H9 (cell line): ENCODE measurements around the gene EPO. TPM values are rescaled to one million over a fixed set of nuclear protein-coding genes. Genes with fewer than 3 reads are reported as not detected.

Source experiments
- DNase-seq: peaks from one replicate; pipeline ENCODE4 v3.0.0-alpha.2; 2017
- H2AFZ ChIP-seq: one replicate; pipeline ENCODE4 v1.6.1; 2013; ENCODE audit warnings: mild to moderate bottlenecking, low read length, control low read depth, moderate library complexity
- H2AK5ac ChIP-seq: 2 replicates; pipeline ENCODE4 v1.6.1; 2013; ENCODE audit warnings: low read length, control low read depth, mixed read lengths; ENCODE audit not compliant: insufficient read length
- H2BK120ac ChIP-seq: one replicate; pipeline ENCODE4 v1.6.1; 2013; ENCODE audit warnings: low read depth, mild to moderate bottlenecking, low read length, control low read depth, inconsistent platforms; ENCODE audit not compliant: poor library complexity, severe bottlenecking
- H2BK12ac ChIP-seq: 2 replicates; pipeline ENCODE4 v1.6.1; 2013; ENCODE audit warnings: low read length, control low read depth, mixed read lengths, low read depth; ENCODE audit not compliant: insufficient read length
- H2BK15ac ChIP-seq: 2 replicates; pipeline ENCODE4 v1.6.1; 2013; ENCODE audit warnings: low read depth, low read length, control low read depth
- H2BK20ac ChIP-seq: one replicate; pipeline ENCODE4 v1.6.1; 2013; ENCODE audit warnings: low read depth, mild to moderate bottlenecking, low read length, control low read depth, inconsistent platforms; ENCODE audit not compliant: poor library complexity, severe bottlenecking
- H2BK5ac ChIP-seq: 2 replicates; pipeline ENCODE4 v1.6.1; 2013; ENCODE audit warnings: low read length, control low read depth, mixed read lengths; ENCODE audit not compliant: insufficient read length
- H3K14ac ChIP-seq: 2 replicates; pipeline ENCODE4 v1.6.1; 2013; ENCODE audit warnings: low read length, control low read depth; ENCODE audit not compliant: insufficient read depth
- H3K18ac ChIP-seq: 2 replicates; pipeline ENCODE4 v1.6.1; 2013; ENCODE audit warnings: low read depth, mild to moderate bottlenecking, mixed read lengths, low read length, control low read depth; ENCODE audit not compliant: insufficient read length
- H3K23ac ChIP-seq: 2 replicates; pipeline ENCODE4 v1.6.1; 2013; ENCODE audit warnings: low read length, control low read depth, mixed read lengths, low read depth; ENCODE audit not compliant: insufficient read length
- H3K23me2 ChIP-seq: 2 replicates; pipeline ENCODE4 v1.6.1; 2013; ENCODE audit warnings: low read depth, mild to moderate bottlenecking, mixed read lengths, low read length, control low read depth; ENCODE audit not compliant: insufficient read length, poor library complexity, severe bottlenecking
- H3K27ac ChIP-seq: 2 replicates; pipeline ENCODE4 v1.5.1; 2013; ENCODE audit warnings: low read length, control low read depth, mixed read lengths, low read depth; ENCODE audit not compliant: insufficient read length
- H3K27me3 ChIP-seq: 2 replicates; pipeline ENCODE4 v1.6.1; 2013; ENCODE audit warnings: low read length, control low read depth, inconsistent platforms; ENCODE audit not compliant: insufficient read depth
- H3K4ac ChIP-seq: 2 replicates; pipeline ENCODE4 v1.6.1; 2013; ENCODE audit warnings: low read depth, mild to moderate bottlenecking, control low read depth, inconsistent platforms, low read length, moderate library complexity
- H3K4me1 ChIP-seq: 2 replicates; pipeline ENCODE4 v1.6.1; 2013; ENCODE audit warnings: low read length, control low read depth, inconsistent platforms; ENCODE audit not compliant: insufficient read depth
- H3K4me2 ChIP-seq: 2 replicates; pipeline ENCODE4 v1.6.1; 2013; ENCODE audit warnings: low read length, control low read depth, mixed read lengths; ENCODE audit not compliant: insufficient read length, insufficient read depth
- H3K56ac ChIP-seq: 2 replicates; pipeline ENCODE4 v1.6.1; 2013; ENCODE audit warnings: low read depth, mild to moderate bottlenecking, mixed read lengths, low read length, control low read depth; ENCODE audit not compliant: insufficient read length
- H3K79me1 ChIP-seq: 2 replicates; pipeline ENCODE4 v1.6.1; 2013; ENCODE audit warnings: low read depth, mild to moderate bottlenecking, moderate library complexity, low read length, control low read depth, inconsistent platforms; ENCODE audit not compliant: insufficient read depth, poor library complexity, severe bottlenecking
- H3K79me2 ChIP-seq: 2 replicates; pipeline ENCODE4 v1.6.1; 2013; ENCODE audit warnings: low read length, control low read depth, inconsistent platforms; ENCODE audit not compliant: insufficient read depth
- H3K9ac ChIP-seq: 2 replicates; pipeline ENCODE4 v1.6.1; 2013; ENCODE audit warnings: low read length, control low read depth, mixed read lengths; ENCODE audit not compliant: insufficient read length; ENCODE audit errors: extremely low read depth
- H3K9me3 ChIP-seq: one replicate; pipeline ENCODE4 v1.6.1; 2013; ENCODE audit warnings: low read depth, low read length, inconsistent platforms; ENCODE audit not compliant: control insufficient read depth
- H3T11ph ChIP-seq: one replicate; pipeline ENCODE4 v1.6.1; 2013; ENCODE audit warnings: mild to moderate bottlenecking, low read length, control low read depth, inconsistent platforms
- H4K20me1 ChIP-seq: one replicate; pipeline ENCODE4 v1.6.1; 2013; ENCODE audit not compliant: control insufficient read depth, insufficient read length, insufficient read depth
- H4K5ac ChIP-seq: 2 replicates; pipeline ENCODE4 v1.6.1; 2013; ENCODE audit warnings: low read depth, mild to moderate bottlenecking, mixed read lengths, low read length, control low read depth; ENCODE audit not compliant: insufficient read length
- H4K8ac ChIP-seq: replicated peaks from 2 replicates; pipeline ENCODE4 v1.6.1; 2013; ENCODE audit warnings: low read length, control low read depth, mixed read lengths, low read depth; ENCODE audit not compliant: insufficient read length
- H4K91ac ChIP-seq: 2 replicates; pipeline ENCODE4 v1.6.1; 2013; ENCODE audit warnings: low read depth, mild to moderate bottlenecking, moderate library complexity, mixed read lengths, low read length, control low read depth; ENCODE audit not compliant: insufficient read length
- H3K27ac Mint-ChIP-seq, 3 experiments: 2 replicates in 2 of 3; 3 replicates in 1 of 3; pipeline ENCODE4 v1.8.0; 2020 to 2021; ENCODE audit warnings: mixed read lengths in 3 of 3, mild to moderate bottlenecking in 1 of 3, moderate library complexity in 1 of 3
- H3K27me3 Mint-ChIP-seq: 2 replicates; pipeline ENCODE4 v1.8.0; 2021; ENCODE audit warnings: low read depth, mild to moderate bottlenecking, moderate library complexity, mixed read lengths
- H3K36me3 Mint-ChIP-seq, 3 experiments: 2 replicates in 2 of 3; 3 replicates in 1 of 3; pipeline ENCODE4 v1.8.0; 2020 to 2021; ENCODE audit warnings: low read depth in 3 of 3, mixed read lengths in 3 of 3; ENCODE audit not compliant: insufficient read depth in 1 of 3
- H3K4me1 Mint-ChIP-seq, 2 experiments: 2 replicates each; pipeline ENCODE4 v1.8.0; 2020; ENCODE audit warnings: mixed read lengths in 2 of 2
- H3K4me3 Mint-ChIP-seq, 2 experiments: 2 replicates in 1 of 2; 3 replicates in 1 of 2; pipeline ENCODE4 v1.8.0; 2020 to 2021; ENCODE audit warnings: mild to moderate bottlenecking in 2 of 2, mixed read lengths in 2 of 2, moderate library complexity in 1 of 2
- H3K9me3 Mint-ChIP-seq, 2 experiments: 2 replicates in 1 of 2; 3 replicates in 1 of 2; pipeline ENCODE4 v1.8.0; 2020; ENCODE audit warnings: mild to moderate bottlenecking in 2 of 2, mixed read lengths in 2 of 2, moderate library complexity in 1 of 2
- CTCF ChIP-seq: fragments of 200-600 bp; sonication (generic); conservative IDR thresholded peaks from 3 replicates; pipeline ENCODE4 v1.8.0; 2021; ENCODE audit warnings: antibody characterized with exemption, mild to moderate bottlenecking
- WGBS: extraction: QIAGEN DNeasy Blood & Tissue Kit; methylation state at CpG from one replicate; pipeline ENCODE4 v1.1.7; 2013; ENCODE audit warnings: missing lambda C conversion rate, low lambda C conversion rate, mixed read lengths; ENCODE audit not compliant: insufficient read length; ENCODE audit errors: extremely low coverage; 5-methylcytosine and 5-hydroxymethylcytosine counted together
- total RNA-seq: library from RNA; stranded (reverse); gene quantifications from 2 replicates; pipeline ENCODE4 v1.2.1, GENCODE V29; 2021

Gene EPO
- total RNA-seq, 1 experiment from 2014 or later, result 0.44 TPM

- H3K36me3 Mint-ChIP-seq, result peaks cover 31 to 74% (median 66%) of the 10 kb centered on the region in 3 experiments
These were observed 33.5 kb upstream of the EPO start for GRCh38 chr7:100686822-100687211.

More at GRCh38 chr7:100686822-100687211, 33.5 kb upstream of the EPO start:
- H3T11ph ChIP-seq, result no peak overlapping the region
- no peak overlapping the region for H3K27ac ChIP-seq
- WGBS, result no CpG with 5 or more reads among the region's 17 CpGs
- TF ChIP-seq CTCF, result no peak
- H3K18ac ChIP-seq, result no peak overlapping the region
- no peak overlapping the region for H3K14ac ChIP-seq
- H2BK5ac ChIP-seq, result no peak overlapping the region
- H3K27me3 ChIP-seq, result no peaks in the 10 kb centered on the region
- Mint-ChIP-seq H3K4me3 (no peak overlapping the region), H3K27ac (peak overlapping the region in 1 of 3 experiments; percentile 67; a peak in 3 of 7 replicates), H3K4me1 (peaks cover 10 to 16% of the 10 kb centered on the region in 2 experiments), H3K27me3 (no peaks in the 10 kb centered on the region), H3K9me3 (no peaks in the 10 kb centered on the region)
- H3K79me2 ChIP-seq, result peaks cover 16% of the 10 kb centered on the region; the same call in 1 of the 2 replicates
- H3K56ac ChIP-seq, result no peak overlapping the region
- no peak overlapping the region for H2BK12ac ChIP-seq
- no peak overlapping the region for H2BK15ac ChIP-seq
- no peak overlapping the region for H3K4me2 ChIP-seq
- H2AK5ac ChIP-seq, result no peak overlapping the region
- no peaks in the 10 kb centered on the region for H3K4me1 ChIP-seq
- DNase-seq, result no peak
- H2BK20ac ChIP-seq, result no peak overlapping the region
- no peak overlapping the region for H4K5ac ChIP-seq
- H3K23ac ChIP-seq, result no peak overlapping the region
- H3K79me1 ChIP-seq, result peaks cover 5% of the 10 kb centered on the region
- no peak overlapping the region for H4K91ac ChIP-seq
- H2BK120ac ChIP-seq, result no peak overlapping the region
- H3K23me2 ChIP-seq, result no peaks in the 10 kb centered on the region
- H3K4ac ChIP-seq, result no peak overlapping the region
- H4K8ac ChIP-seq, result no peak overlapping the region
- H3K9me3 ChIP-seq, result no peaks in the 10 kb centered on the region
- no peaks in the 10 kb centered on the region for H4K20me1 ChIP-seq
- no peak overlapping the region for H2AFZ ChIP-seq
- H3K9ac ChIP-seq, result no peak overlapping the region
